Measurements from ENCODE around the gene CACNG8.
"Not testable (repeated sequence)": the region's sequence is repeated elsewhere in the genome, so short reads cannot be mapped to it uniquely, and the experiment has no call there.

Gene CACNG8

GRCh38 chr19:54035215-54036178 is 72.8 kb downstream of the CACNG8 start:
- H3K27me3 Mint-ChIP-seq, result peaks cover 26% of the 10 kb centered on the region
- no peak overlapping the region for H3K4me3 Mint-ChIP-seq
- H3K9me3 Mint-ChIP-seq, result no peaks in the 10 kb centered on the region
- H3K4me1 Mint-ChIP-seq, result no peaks in the 10 kb centered on the region
- H3K27ac Mint-ChIP-seq (ENCODE audit: low read depth), result no peak overlapping the region
- no peak for ATAC-seq (replicated peaks; ENCODE audit: extremely low read depth, poor library complexity, severe bottlenecking)
- no peaks in the 10 kb centered on the region for H3K36me3 Mint-ChIP-seq (ENCODE audit: insufficient read depth)
- no peak for DNase-seq (ENCODE audit: low spot score in 2 of 2)

- not testable (repeated sequence) for DNase-seq (ENCODE audit: low spot score in 2 of 2); H3K9me3 Mint-ChIP-seq; H3K4me3 Mint-ChIP-seq; H3K4me1 Mint-ChIP-seq; H3K36me3 Mint-ChIP-seq (ENCODE audit: insufficient read depth); ATAC-seq (replicated peaks; ENCODE audit: extremely low read depth, poor library complexity, severe bottlenecking); H3K27ac Mint-ChIP-seq (ENCODE audit: low read depth)
- peaks cover 28% of the 10 kb centered on the region for H3K27me3 Mint-ChIP-seq
Measured at GRCh38 chr19:54036542-54036941, 73.8 kb downstream of the CACNG8 start.

All from central memory CD8-positive, alpha-beta T cell (primary cell).